GM21447 (cell line): ENCODE data around the gene COQ8B.

Experiments
- ATAC-seq: cut with Tn5 transposase; IDR thresholded peaks from one replicate; pipeline ENCODE4 v1.9.1; 2021; ENCODE audit not compliant: unreplicated experiment

The COQ8B gene

GRCh38 chr19:40718774-40719391 is 2.2 kb upstream of the COQ8B start:
- no peak for ATAC-seq

- ATAC-seq, result no peak
These were observed 1.4 kb upstream of the COQ8B start for GRCh38 chr19:40717880-40718773.

GRCh38 chr19:40717325-40717879 is 716 bp upstream of the COQ8B start:
- no peak for ATAC-seq

GRCh38 chr19:40716031-40716481 is 630 bp downstream of the COQ8B start:
- ATAC-seq, result no peak

GRCh38 chr19:40714441-40715299 is 2.0 kb downstream of the COQ8B start:
- ATAC-seq, result peak; percentile 54

GRCh38 chr19:40713939-40714338 is 2.7 kb downstream of the COQ8B start:
- no peak for ATAC-seq

- no peak for ATAC-seq
These were observed 6.9 kb downstream of the COQ8B start for GRCh38 chr19:40709817-40710216.

GRCh38 chr19:40707615-40708014 is 9.1 kb downstream of the COQ8B start:
- ATAC-seq, result no peak

GRCh38 chr19:40705950-40706619 is 10.6 kb downstream of the COQ8B start:
- ATAC-seq, result no peak

GRCh38 chr19:40705362-40705651 is 11.4 kb downstream of the COQ8B start:
- no peak for ATAC-seq

GRCh38 chr19:40704491-40705361 is 12.0 kb downstream of the COQ8B start:
- ATAC-seq, result no peak

GRCh38 chr19:40703029-40703755 is 13.5 kb downstream of the COQ8B start:
- no peak for ATAC-seq

GRCh38 chr19:40702337-40703012 is 14.2 kb downstream of the COQ8B start:
- no peak for ATAC-seq

GRCh38 chr19:40701758-40702157 is 14.9 kb downstream of the COQ8B start:
- no peak for ATAC-seq

- no peak for ATAC-seq
These were observed 16.6 kb downstream of the COQ8B start for GRCh38 chr19:40700083-40700482.

- no peak for ATAC-seq
These were observed 19.7 kb downstream of the COQ8B start for GRCh38 chr19:40697007-40697406.

GRCh38 chr19:40695881-40696280 is 20.8 kb downstream of the COQ8B start:
- ATAC-seq, result no peak

- no peak for ATAC-seq
These were observed 22.8 kb downstream of the COQ8B start for GRCh38 chr19:40693896-40694295.
